GM23338 (cell line): ENCODE results near the gene PHF23. TPM values are rescaled to one million over a fixed set of nuclear protein-coding genes. Genes with fewer than 3 reads are reported as not detected.

Experiments
- ATAC-seq: fragments of 200-7000 bp; cut with Tn5 transposase; 3 replicates; pipeline ENCODE4 v1.9.1; 2020
- DNase-seq: peaks from one replicate; pipeline ENCODE4 v3.0.0-alpha.2; 2015; ENCODE audit warnings: low spot score
- H2AFZ ChIP-seq: fragments of 200-600 bp; sonication (generic); 2 replicates; pipeline ENCODE4 v1.8.0; 2016; ENCODE audit warnings: antibody characterized with exemption, mild to moderate bottlenecking, moderate library complexity
- H3F3A ChIP-seq: fragments of 200-600 bp; sonication (generic); replicated peaks from 2 replicates; pipeline ENCODE4 v1.8.0; 2017; ENCODE audit warnings: antibody characterized with exemption, mixed run types, low read depth
- H3K27ac ChIP-seq: fragments of 200-600 bp; sonication (generic); 2 replicates; pipeline ENCODE4 v1.6.1; 2016; ENCODE audit warnings: low read depth
- H3K27me3 ChIP-seq: fragments of 200-600 bp; sonication (generic); 2 replicates; pipeline ENCODE4 v1.8.0; 2016; ENCODE audit warnings: mild to moderate bottlenecking, mixed run types, moderate library complexity; ENCODE audit not compliant: insufficient read depth
- H3K36me3 ChIP-seq: fragments of 200-600 bp; sonication (generic); 2 replicates; pipeline ENCODE4 v1.8.0; 2016; ENCODE audit warnings: mild to moderate bottlenecking; ENCODE audit not compliant: insufficient read depth
- H3K4me1 ChIP-seq: fragments of 200-600 bp; sonication (generic); 2 replicates; pipeline ENCODE4 v1.8.0; 2016; ENCODE audit warnings: mild to moderate bottlenecking, moderate library complexity; ENCODE audit not compliant: insufficient read depth
- H3K4me2 ChIP-seq: fragments of 200-600 bp; sonication (generic); 2 replicates; pipeline ENCODE4 v1.7.1; 2017; ENCODE audit warnings: mixed run types
- H3K4me3 ChIP-seq: fragments of 200-600 bp; sonication (generic); 2 replicates; pipeline ENCODE4 v1.6.1; 2016; ENCODE audit warnings: mixed run types
- H3K79me2 ChIP-seq: fragments of 200-600 bp; sonication (generic); replicated peaks from 2 replicates; pipeline ENCODE4 v1.8.0; 2017; ENCODE audit warnings: mild to moderate bottlenecking; ENCODE audit not compliant: insufficient read depth
- H3K9me2 ChIP-seq: fragments of 200-600 bp; sonication (generic); 2 replicates; pipeline ENCODE4 v1.8.0; 2017; ENCODE audit not compliant: insufficient read depth
- H4K20me1 ChIP-seq: fragments of 200-600 bp; sonication (generic); replicated peaks from 2 replicates; pipeline ENCODE4 v1.8.0; 2017; ENCODE audit warnings: mild to moderate bottlenecking; ENCODE audit not compliant: insufficient read depth
- H3K27ac Mint-ChIP-seq: 2 replicates; pipeline ENCODE4 v1.8.0; 2020; ENCODE audit warnings: inconsistent platforms, mild to moderate bottlenecking, moderate library complexity, mixed read lengths
- H3K27me3 Mint-ChIP-seq: 3 replicates; pipeline ENCODE4 v1.8.0; 2022; ENCODE audit warnings: low read depth, mild to moderate bottlenecking, moderate library complexity, mixed read lengths, inconsistent platforms; ENCODE audit not compliant: insufficient read depth, poor library complexity
- H3K36me3 Mint-ChIP-seq: 3 replicates; pipeline ENCODE4 v1.8.0; 2021; ENCODE audit warnings: low read depth, mild to moderate bottlenecking, inconsistent platforms, moderate library complexity, mixed read lengths
- H3K4me1 Mint-ChIP-seq: 3 replicates; pipeline ENCODE4 v1.8.0; 2020; ENCODE audit warnings: mild to moderate bottlenecking, inconsistent platforms, mixed read lengths
- H3K4me3 Mint-ChIP-seq: 3 replicates; pipeline ENCODE4 v1.8.0; 2021; ENCODE audit warnings: moderate library complexity, mild to moderate bottlenecking, inconsistent platforms, mixed read lengths
- H3K9me3 Mint-ChIP-seq: 3 replicates; pipeline ENCODE4 v1.8.0; 2020; ENCODE audit warnings: moderate library complexity, mild to moderate bottlenecking, inconsistent platforms, mixed read lengths
- CREB1 ChIP-seq: fragments of 250-450 bp; sonication (Bioruptor Pico); IDR thresholded peaks from 2 replicates; pipeline ENCODE4 v1.5.0; 2020; ENCODE audit warnings: low read depth, mild to moderate bottlenecking, moderate library complexity
- CTCF ChIP-seq, 2 experiments: fragments of 200-600 bp in 1 of 2; sonication (generic) in 1 of 2; conservative IDR thresholded peaks; 2 replicates each; pipeline versions ENCODE4 v1.5.1 to v1.6.1; 2016 to 2017; ENCODE audit warnings: antibody characterized with exemption in 2 of 2, low read depth in 2 of 2, mild to moderate bottlenecking in 2 of 2, moderate library complexity in 1 of 2
- ETS1 ChIP-seq: IDR thresholded peaks from 2 replicates; pipeline ENCODE4 v1.6.1; 2016; ENCODE audit warnings: antibody characterized with exemption
- EZH2 ChIP-seq: fragments of 200-600 bp; sonication (generic); IDR thresholded peaks from one replicate; pipeline ENCODE4 v1.8.0; 2017; ENCODE audit warnings: antibody characterized with exemption, mild to moderate bottlenecking, low read depth; ENCODE audit not compliant: unreplicated experiment
- EZH2phosphoT487 ChIP-seq: fragments of 200-600 bp; sonication (generic); IDR thresholded peaks from one replicate; pipeline ENCODE4 v1.8.1; 2018; ENCODE audit warnings: antibody characterized with exemption; ENCODE audit not compliant: unreplicated experiment
- JUNB ChIP-seq: IDR thresholded peaks from one replicate; pipeline ENCODE4 v1.6.1; 2016; ENCODE audit warnings: antibody characterized with exemption; ENCODE audit not compliant: unreplicated experiment
- NANOG ChIP-seq: IDR thresholded peaks from 2 replicates; pipeline ENCODE4 v1.6.1; 2016; ENCODE audit warnings: antibody characterized with exemption, borderline replicate concordance
- POLR2AphosphoS5 ChIP-seq: IDR thresholded peaks from 2 replicates; pipeline ENCODE4 v1.6.1; 2016; ENCODE audit warnings: antibody characterized with exemption, low read depth
- REST ChIP-seq: IDR thresholded peaks from one replicate; pipeline ENCODE4 v1.6.1; 2018; ENCODE audit warnings: antibody characterized with exemption; ENCODE audit not compliant: unreplicated experiment
- STAT1 ChIP-seq: IDR thresholded peaks from one replicate; pipeline ENCODE4 v1.6.1; 2016; ENCODE audit warnings: antibody characterized with exemption; ENCODE audit not compliant: unreplicated experiment
- ZNF114 ChIP-seq: fragments of 250-450 bp; sonication (Bioruptor Pico); IDR thresholded peaks from 2 replicates; pipeline ENCODE4 v1.5.0; 2020; ENCODE audit warnings: mild to moderate bottlenecking, moderate library complexity
- ZNF331 ChIP-seq: fragments of 250-450 bp; sonication (Bioruptor Pico); IDR thresholded peaks from 2 replicates; pipeline ENCODE4 v1.5.0; 2020; ENCODE audit warnings: low read depth, mild to moderate bottlenecking, moderate library complexity
- ZNF462 ChIP-seq: fragments of 250-450 bp; sonication (Bioruptor Pico); IDR thresholded peaks from 2 replicates; pipeline ENCODE4 v1.5.0; 2020; ENCODE audit warnings: mild to moderate bottlenecking, moderate library complexity
- polyA plus RNA-seq: library from polyadenylated mRNA; unstranded; fragments of >200 nt; fragmentation: Nextera tagmentation; extraction: Ambion mirVana; gene quantifications from 2 replicates; pipeline ENCODE4 v1.2.1, GENCODE V29; 2016
- total RNA-seq: library from RNA; depleted of rRNA; stranded (reverse); fragments of >200 nt; shearing (Covaris generic); gene quantifications from 2 replicates; pipeline ENCODE4 v1.2.3, GENCODE V29; 2014

PHF23 gene
- total and polyA plus RNA-seq, 2 experiments from 2014 or later, result 35.4 to 51.0 TPM

DNA sequence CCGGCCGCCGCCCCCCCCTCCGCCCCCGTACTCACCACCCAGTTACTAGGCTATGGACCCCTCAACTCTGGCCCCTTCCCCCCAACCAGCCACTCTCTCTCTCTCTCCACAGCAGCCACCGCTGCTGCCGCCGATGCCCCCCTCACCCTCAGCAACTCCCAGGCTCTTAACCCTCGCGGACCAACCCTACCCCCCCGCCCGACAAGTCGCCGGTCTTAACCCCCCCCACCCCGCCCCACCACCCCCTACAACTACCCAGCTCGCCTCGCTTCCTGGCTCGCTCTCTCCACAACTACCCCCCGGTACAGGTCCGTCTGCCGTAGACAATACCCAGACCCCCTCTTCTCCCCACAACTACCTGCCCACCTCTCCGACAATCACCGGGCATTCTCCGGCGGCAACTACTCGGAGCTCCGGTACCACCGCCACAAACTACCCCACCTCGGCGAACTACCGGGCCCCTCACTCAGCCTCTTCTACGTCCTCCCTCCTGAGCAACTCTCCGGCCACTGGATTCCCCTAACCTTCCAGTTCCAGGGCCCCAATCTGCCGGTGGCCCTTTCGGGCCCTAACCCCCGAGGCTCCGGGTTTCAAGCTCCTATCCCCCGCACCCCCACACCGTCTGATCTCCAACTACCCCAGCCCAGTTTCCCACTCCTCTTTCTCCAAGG, 702 bp downstream of the PHF23 start:
- Histone ChIP-seq H3F3A (peaks cover 42% of the 10 kb centered on the region), H3K4me3 (peak overlapping the region; percentile 99), H3K4me1 (peaks cover 18% of the 10 kb centered on the region), H3K79me2 (peaks cover 49% of the 10 kb centered on the region), H3K36me3 (peaks cover 17% of the 10 kb centered on the region), H3K9me2 (no peaks in the 10 kb centered on the region), H3K27ac (peak overlapping the region; percentile 88; the same call in 1 of the 2 replicates), H2AFZ (no peak overlapping the region), H4K20me1 (peaks cover 17% of the 10 kb centered on the region), H3K4me2 (peak overlapping the region; percentile 92), H3K27me3 (no peaks in the 10 kb centered on the region)
- Mint-ChIP-seq H3K4me3 (peak overlapping the region; percentile 87), H3K36me3 (peaks cover 54% of the 10 kb centered on the region), H3K27ac (peak overlapping the region; percentile 98), H3K9me3 (peaks cover 3% of the 10 kb centered on the region), H3K27me3 (peaks cover 35% of the 10 kb centered on the region), H3K4me1 (peaks cover 38% of the 10 kb centered on the region)
- TF ChIP-seq EZH2 (no peak), JUNB (no peak), ZNF462 (CRISPR knock-in tag) (no peak), CREB1 (CRISPR knock-in tag) (no peak), CTCF (conservative IDR thresholded peaks at IDR 0.05; ENCODE audit: low read depth in 2 of 2) (no peak), EZH2phosphoT487 (no peak), POLR2AphosphoS5 (no peak), STAT1 (no peak), ZNF331 (CRISPR knock-in tag) (no peak), REST (no peak), NANOG (no peak), ETS1 (no peak), ZNF114 (CRISPR knock-in tag) (no peak)
- ATAC-seq (no peak), DNase-seq (no peak)
